GM12878 (cell line): Measurements from ENCODE around the gene ANAPC2. TPM values are rescaled to one million over a fixed set of nuclear protein-coding genes. Genes with fewer than 3 reads are reported as not detected.

Experiments used
- ATAC-seq: fragments of 200-7000 bp; cut with Tn5 transposase; 3 replicates; pipeline ENCODE4 v1.9.1; 2020; ENCODE audit warnings: mild to moderate bottlenecking, moderate library complexity
- BruUV-seq: library from RNA; stranded (reverse); fragments of 400-500 nt; replicated peaks from 2 replicates; lab custom pipeline; 2021; lab: Mats Ljungman, UMichigan
- CTCF ChIA-PET: fragments of 300-600 bp; sonication (Branson Sonifier 250); formaldehyde crosslinking; extraction: SDS; loops from one replicate; lab custom pipeline; 2021; ENCODE audit warnings: inconsistent platforms; lab: Yijun Ruan, JAX
- POLR2A ChIA-PET: fragments of 350-600 bp; formaldehyde crosslinking; extraction: SDS; loops from one replicate; lab custom pipeline; 2021; ENCODE audit warnings: inconsistent platforms; lab: Charles Lee
- RAD21 ChIA-PET: fragments of 300-600 bp; sonication (Branson Sonifier 250); formaldehyde crosslinking; loops from one replicate; lab custom pipeline; 2023; ENCODE audit warnings: antibody characterized with exemption; ENCODE audit not compliant: unreplicated experiment; lab: Charles Lee
- SMC1A ChIA-PET: fragments of 300-600 bp; sonication (Branson Sonifier 250); formaldehyde crosslinking; loops from one replicate; lab custom pipeline; 2023; ENCODE audit not compliant: unreplicated experiment, uncharacterized antibody; lab: Charles Lee
- DNase-seq: peaks from one replicate; pipeline ENCODE4 v3.0.0-alpha.2; 2011; ENCODE audit warnings: low read depth, low spot score
- FAIRE-seq: peaks from 3 replicates; lab custom pipeline; 2011; peaks lifted over from hg19 to GRCh38; lab: Jason Lieb, UNC
- H2AFZ ChIP-seq: 2 replicates; pipeline ENCODE4 v1.6.0; 2011; ENCODE audit warnings: low read depth, low read length, control low read depth; ENCODE audit not compliant: control insufficient read depth
- H3K27ac ChIP-seq: 2 replicates; pipeline ENCODE4 v1.5.1; 2011; ENCODE audit warnings: control low read depth; ENCODE audit not compliant: control insufficient read depth, insufficient read depth
- H3K27me3 ChIP-seq, 2 experiments: replicated peaks in 1 of 2; 2 replicates each; pipeline versions ENCODE4 v1.6.0 to v1.6.1; 2011; ENCODE audit warnings: low read length in 1 of 2; ENCODE audit not compliant: control insufficient read depth in 2 of 2, insufficient read depth in 2 of 2
- H3K36me3 ChIP-seq, 2 experiments: 2 replicates each; pipeline ENCODE4 v1.5.1; 2011; ENCODE audit warnings: low read length in 1 of 2; ENCODE audit not compliant: control insufficient read depth in 2 of 2, insufficient read depth in 2 of 2
- H3K4me1 ChIP-seq: 2 replicates; pipeline ENCODE4 v1.6.1; 2011; ENCODE audit warnings: mild to moderate bottlenecking, low read length, moderate library complexity, mixed read lengths; ENCODE audit not compliant: control insufficient read depth, insufficient read depth
- H3K4me2 ChIP-seq: 2 replicates; pipeline ENCODE4 v1.6.0; 2011; ENCODE audit warnings: control low read depth; ENCODE audit not compliant: control insufficient read depth, insufficient read depth
- H3K4me3 ChIP-seq: fragments of 200-600 bp; sonication (generic); 2 replicates; pipeline ENCODE4 v1.5.1; 2016
- H3K79me2 ChIP-seq: 2 replicates; pipeline ENCODE4 v1.6.0; 2011; ENCODE audit warnings: low read length; ENCODE audit not compliant: control insufficient read depth, insufficient read depth
- H3K9ac ChIP-seq: 2 replicates; pipeline ENCODE4 v1.8.0; 2011; ENCODE audit warnings: low read length, control low read depth, mixed read lengths; ENCODE audit not compliant: control insufficient read depth, insufficient read depth
- H3K9me3 ChIP-seq: replicated peaks from 3 replicates; pipeline ENCODE4 v1.5.1; 2011; ENCODE audit warnings: mild to moderate bottlenecking, low read length; ENCODE audit not compliant: control insufficient read depth, insufficient read depth
- H4K20me1 ChIP-seq: 2 replicates; pipeline ENCODE4 v1.6.0; 2011; ENCODE audit not compliant: control insufficient read depth, insufficient read depth
- BACH1 ChIP-seq: fragments of 450-650 bp; IDR thresholded peaks from 2 replicates; pipeline ENCODE4 v1.6.1; 2017; ENCODE audit warnings: mild to moderate bottlenecking, borderline replicate concordance
- BRCA1 ChIP-seq: IDR thresholded peaks from 2 replicates; pipeline ENCODE4 v1.6.1; 2011; ENCODE audit warnings: low read depth, low read length, improper control_type of control experiment
- DPF2 ChIP-seq: fragments of 450-650 bp; IDR thresholded peaks from 2 replicates; pipeline ENCODE4 v1.6.1; 2017; ENCODE audit warnings: mild to moderate bottlenecking
- E2F4 ChIP-seq: IDR thresholded peaks from 2 replicates; pipeline ENCODE4 v1.6.1; 2012; ENCODE audit warnings: low read depth, low read length, improper control_type of control experiment
- EP300 ChIP-seq, 2 experiments: fragments of 150-350 bp in 1 of 2; IDR thresholded peaks; 2 replicates each; pipeline ENCODE4 v1.6.1; 2011 to 2012; ENCODE audit warnings: low read depth in 2 of 2, low read length in 2 of 2, borderline replicate concordance in 1 of 2, improper control_type of control experiment in 1 of 2, inconsistent platforms in 1 of 2; ENCODE audit not compliant: control insufficient read depth in 1 of 2
- GABPA ChIP-seq: IDR thresholded peaks from 2 replicates; pipeline ENCODE4 v1.6.1; 2014; ENCODE audit warnings: antibody characterized with exemption, low read depth, mild to moderate bottlenecking, inconsistent platforms
- HDAC2 ChIP-seq: fragments of 200-600 bp; sonication (generic); IDR thresholded peaks from 2 replicates; pipeline ENCODE4 v1.6.1; 2017
- JUND ChIP-seq: IDR thresholded peaks from 2 replicates; pipeline ENCODE4 v1.6.1; 2012; ENCODE audit warnings: low read depth, mild to moderate bottlenecking, low read length, improper control_type of control experiment, moderate library complexity
- MLLT1 ChIP-seq: fragments of 450-650 bp; IDR thresholded peaks from 2 replicates; pipeline ENCODE4 v1.6.1; 2016; ENCODE audit warnings: mild to moderate bottlenecking
- MYC ChIP-seq: IDR thresholded peaks from 2 replicates; pipeline ENCODE4 v1.6.1; 2011; ENCODE audit warnings: mild to moderate bottlenecking, low read length, moderate library complexity, inconsistent platforms; ENCODE audit not compliant: insufficient read depth, insufficient replicate concordance, insufficient read length, severe bottlenecking
- NFYA ChIP-seq: IDR thresholded peaks from 2 replicates; pipeline ENCODE4 v1.6.1; 2011; ENCODE audit warnings: low read depth, mild to moderate bottlenecking, low read length, improper control_type of control experiment, borderline replicate concordance
- NFYB ChIP-seq: IDR thresholded peaks from 2 replicates; pipeline ENCODE4 v1.6.1; 2011; ENCODE audit warnings: low read depth, mild to moderate bottlenecking, low read length, improper control_type of control experiment, moderate library complexity; ENCODE audit not compliant: insufficient read depth
- NR2F1 ChIP-seq: fragments of 450-650 bp; conservative IDR thresholded peaks from 2 replicates; pipeline ENCODE4 v1.6.1; 2017; ENCODE audit warnings: mild to moderate bottlenecking
- PKNOX1 ChIP-seq: fragments of 450-650 bp; IDR thresholded peaks from 2 replicates; pipeline ENCODE4 v1.6.1; 2016; ENCODE audit warnings: mild to moderate bottlenecking
- RFX5 ChIP-seq: IDR thresholded peaks from 2 replicates; pipeline ENCODE4 v1.6.1; 2011; ENCODE audit warnings: low read depth, low read length, improper control_type of control experiment
- STAT1 ChIP-seq: fragments of 450-650 bp; conservative IDR thresholded peaks from 2 replicates; pipeline ENCODE4 v1.6.1; 2014; ENCODE audit warnings: antibody characterized with exemption, mild to moderate bottlenecking
- TCF7 ChIP-seq: IDR thresholded peaks from 2 replicates; pipeline ENCODE4 v1.6.1; 2014; ENCODE audit warnings: antibody characterized with exemption, borderline replicate concordance
- WGBS: methylation state at CpG from one replicate; pipeline ENCODE4 v1.1.6; 2016; ENCODE audit warnings: low lambda C conversion rate; ENCODE audit not compliant: insufficient replicate concordance, insufficient coverage; ENCODE audit errors: missing lambda C conversion rate; 5-methylcytosine and 5-hydroxymethylcytosine counted together
- in situ Hi-C: fragments of 300-500 bp; cut with MboI; formaldehyde crosslinking; loops from 9 replicates; pipeline ENCODE4 v1.14.3; 2018; ENCODE audit warnings: mixed read lengths
- intact Hi-C: fragments of 100-400 bp; cut with micrococcal nuclease; formaldehyde crosslinking; loops from one replicate; pipeline ENCODE4 v1.14.2; 2022; ENCODE audit not compliant: unreplicated experiment
- polyA plus RNA-seq, 11 experiments: library from polyadenylated mRNA; depleted of rRNA in 4 of 11; unstranded in 6 of 11; stranded (reverse) in 5 of 11; fragments of >200 nt; fragmentation: Nextera tagmentation in 4 of 11; fragmentation: Illumina TruSeq in 1 of 11; extraction: Ambion mirVana in 4 of 11; extraction: Trizol in 1 of 11; gene quantifications; 1 replicate in 1 of 11; 2 replicates in 10 of 11; pipeline versions ENCODE4 v1.2.1 to v1.2.3, GENCODE V29; 2011 to 2016; ENCODE audit warnings: inconsistent platforms in 2 of 11, missing spikeins in 2 of 11, low read depth in 1 of 11
- total RNA-seq, 4 experiments: library from RNA; depleted of rRNA in 3 of 4; stranded (reverse); fragments of >200 nt in 3 of 4; fragmentation: Illumina TruSeq in 1 of 4; extraction: Trizol in 1 of 4; gene quantifications; 2 replicates each; pipeline versions ENCODE4 v1.2.1 to v1.2.3, GENCODE V29; 2013 to 2021

The ANAPC2 gene
- total and polyA plus RNA-seq, 10 of the 15 experiments (the other 5 are each of a cell fraction or from before 2014, with no cell fraction given) = 0.03 to 65.2 (median 20.5) TPM

- Histone ChIP-seq H3K27ac (no peak overlapping the region), H3K9me3 (no peaks in the 10 kb centered on the region; the same call in 2 of the 3 replicates), H3K36me3 (no peaks in the 10 kb centered on the region), H3K9ac (no peak overlapping the region), H3K27me3 (no peaks in the 10 kb centered on the region), H3K4me2 (no peak overlapping the region; the same call in 1 of the 2 replicates), H3K4me1 (peaks cover 28% of the 10 kb centered on the region), H3K79me2 (no peaks in the 10 kb centered on the region), H3K4me3 (no peak overlapping the region), H4K20me1 (no peaks in the 10 kb centered on the region), H2AFZ (no peak overlapping the region)
- 46% methylated on average over 15 of the region's 17 CpGs for WGBS
- FAIRE-seq (no peak), ATAC-seq (no peak), DNase-seq (no peak)
- SMC1A ChIA-PET = no interaction called here
- CTCF ChIA-PET = no interaction called here
- intact Hi-C loops = no loop called here
- TF ChIP-seq BRCA1 (no peak), TCF7 (no peak), STAT1 (no peak), MYC (no peak), RFX5 (no peak), NFYA (no peak), MLLT1 (no peak), DPF2 (no peak), EP300 (IDR thresholded peaks at IDR 0.05; ENCODE audit: borderline replicate concordance in 1 of 2, control insufficient read depth in 1 of 2, low read depth in 2 of 2, low read length in 2 of 2) (no peak), GABPA (no peak), PKNOX1 (no peak), BACH1 (no peak), JUND (no peak), HDAC2 (no peak), NR2F1 (no peak), NFYB (no peak), E2F4 (no peak)
- RAD21 ChIA-PET = interaction anchor here (0.5 to 1.2 kb wide), 2 partner anchors 9 to 32 kb away, joined by 3 to 11 read pairs; no protein-coding TSS in a partner anchor
- no TSS peak for BruUV-seq
- POLR2A ChIA-PET = interaction anchor here (1.1 to 3.7 kb wide), 3 partner anchors 9 to 30 kb away, joined by 4 to 37 read pairs (median 10); partner anchors contain the start of gene LRRC26
- in situ Hi-C loops = no loop called here
These were observed 28.3 kb downstream of the ANAPC2 start for GRCh38 chr9:137160054-137160425.
